Sigmoid colon (tissue), 7 donors: ENCODE measurements around the gene VAT1L. TPM values are rescaled to one million over a fixed set of nuclear protein-coding genes. Genes with fewer than 3 reads are reported as not detected.

Experiments used
- DNase-seq: peaks from one replicate; pipeline ENCODE4 v3.0.0-alpha.2; 2019
- H3K27ac ChIP-seq, 4 donors: fragments of 200-600 bp; sonication (generic); one replicate each; pipeline ENCODE4 v1.5.1; 2016 to 2019; ENCODE audit warnings: mild to moderate bottlenecking in 1 of 4
- H3K27me3 ChIP-seq, 3 donors: fragments of 200-600 bp; sonication (generic); one replicate each; pipeline ENCODE4 v1.5.1; 2019; ENCODE audit warnings: mild to moderate bottlenecking in 1 of 3
- H3K36me3 ChIP-seq, 4 donors: fragments of 200-600 bp; sonication (generic); one replicate each; pipeline ENCODE4 v1.5.1; 2016 to 2019
- H3K4me1 ChIP-seq, 4 donors: fragments of 200-600 bp; sonication (generic); one replicate each; pipeline ENCODE4 v1.5.1; 2017 to 2019
- H3K4me3 ChIP-seq, 4 donors: fragments of 200-600 bp; sonication (generic); one replicate each; pipeline ENCODE4 v1.5.1; 2017 to 2019; ENCODE audit warnings: mild to moderate bottlenecking in 2 of 4, moderate library complexity in 1 of 4
- H3K9me3 ChIP-seq, 4 donors: fragments of 200-600 bp in 3 of 4; sonication (generic) in 3 of 4; one replicate each; pipeline versions ENCODE4 v1.5.1 to v1.6.1; 2013 to 2019
- EP300 ChIP-seq, 4 donors: sonication (generic); formaldehyde crosslinking; IDR thresholded peaks; one replicate each; pipeline ENCODE4 v1.6.1; 2017; ENCODE audit warnings: antibody characterized with exemption in 4 of 4
- POLR2A ChIP-seq, 2 donors: fragments of 450-650 bp; IDR thresholded peaks; one replicate each; pipeline ENCODE4 v1.6.1; 2016; ENCODE audit warnings: antibody characterized with exemption in 2 of 2, mild to moderate bottlenecking in 2 of 2, moderate library complexity in 2 of 2
- POLR2AphosphoS5 ChIP-seq, 4 donors: sonication (generic); formaldehyde crosslinking; IDR thresholded peaks; one replicate each; pipeline ENCODE4 v1.6.1; 2017; ENCODE audit warnings: antibody characterized with exemption in 4 of 4
- WGBS, 2 donors: extraction: QIAGEN DNeasy Blood & Tissue Kit; methylation state at CpG; one replicate each; pipeline ENCODE4 v1.1.7; 2013; 5-methylcytosine and 5-hydroxymethylcytosine counted together
- intact Hi-C: fragments of 100-400 bp; cut with DNase I; formaldehyde crosslinking; loops from one replicate; pipeline ENCODE4 v1.15.1; 2023
- polyA plus RNA-seq, 3 donors: library from polyadenylated mRNA; stranded (reverse); fragments of 200-250 nt; gene quantifications; one replicate each; pipeline ENCODE4 v1.2.3, GENCODE V29; 2013
- total RNA-seq, 4 donors: library from RNA; depleted of rRNA; stranded (reverse); fragments of >200 nt; gene quantifications; one replicate each; pipeline ENCODE4 v1.1.0, GENCODE V29; 2016
- TF ChIP-seq, protein P1 (sequence below), 4 experiments: fragments of 450-650 bp in 3 of 4; fragments of 200-600 bp in 1 of 4; IDR thresholded peaks; one replicate each; pipeline ENCODE4 v1.5.1; 2016 to 2019; ENCODE audit warnings: antibody characterized with exemption in 4 of 4, mild to moderate bottlenecking in 3 of 4, moderate library complexity in 2 of 4
- donor health status: healthy with polysubstance abuse.
- donor health status: Bipolar disorder and iron deficiency.
- donor health status: healthy.

The VAT1L gene
- total and polyA plus RNA-seq, 7 donors: 0.60 to 6.4 (median 4.5) TPM

DNA sequence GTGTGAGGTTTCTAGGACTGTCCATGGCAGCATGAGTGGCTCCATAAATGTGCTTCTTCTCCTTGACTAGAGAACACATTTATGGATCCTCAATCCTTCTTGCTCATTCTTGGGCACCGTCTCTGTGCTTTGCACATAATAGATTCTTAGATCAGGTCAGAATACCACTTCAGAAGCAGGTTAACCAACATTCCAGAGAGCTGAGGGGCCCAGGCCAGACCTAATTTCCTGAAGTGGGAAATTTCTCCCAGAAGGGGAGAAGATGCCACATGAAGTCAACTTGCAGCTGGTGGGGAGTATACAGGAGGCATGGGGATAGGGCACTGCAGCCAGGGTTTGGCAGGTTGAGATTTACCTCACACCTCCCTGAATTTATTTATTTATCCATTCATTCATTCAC, 24.4 kb upstream of the VAT1L start:
- peak overlapping the region in 1 of 4 donors; percentile 37 for H3K27ac ChIP-seq
- H3K4me3 ChIP-seq: no peak overlapping the region
- peaks cover 0 to 12% (median 9%) of the 10 kb centered on the region in 4 donors for H3K4me1 ChIP-seq
- H3K27me3 ChIP-seq: no peaks in the 10 kb centered on the region
- no peaks in the 10 kb centered on the region for H3K36me3 ChIP-seq
- no peak for TF ChIP-seq EP300 (IDR thresholded peaks at IDR 0.05)
- TF ChIP-seq, protein P1, sequence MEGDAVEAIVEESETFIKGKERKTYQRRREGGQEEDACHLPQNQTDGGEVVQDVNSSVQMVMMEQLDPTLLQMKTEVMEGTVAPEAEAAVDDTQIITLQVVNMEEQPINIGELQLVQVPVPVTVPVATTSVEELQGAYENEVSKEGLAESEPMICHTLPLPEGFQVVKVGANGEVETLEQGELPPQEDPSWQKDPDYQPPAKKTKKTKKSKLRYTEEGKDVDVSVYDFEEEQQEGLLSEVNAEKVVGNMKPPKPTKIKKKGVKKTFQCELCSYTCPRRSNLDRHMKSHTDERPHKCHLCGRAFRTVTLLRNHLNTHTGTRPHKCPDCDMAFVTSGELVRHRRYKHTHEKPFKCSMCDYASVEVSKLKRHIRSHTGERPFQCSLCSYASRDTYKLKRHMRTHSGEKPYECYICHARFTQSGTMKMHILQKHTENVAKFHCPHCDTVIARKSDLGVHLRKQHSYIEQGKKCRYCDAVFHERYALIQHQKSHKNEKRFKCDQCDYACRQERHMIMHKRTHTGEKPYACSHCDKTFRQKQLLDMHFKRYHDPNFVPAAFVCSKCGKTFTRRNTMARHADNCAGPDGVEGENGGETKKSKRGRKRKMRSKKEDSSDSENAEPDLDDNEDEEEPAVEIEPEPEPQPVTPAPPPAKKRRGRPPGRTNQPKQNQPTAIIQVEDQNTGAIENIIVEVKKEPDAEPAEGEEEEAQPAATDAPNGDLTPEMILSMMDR (IDR thresholded peaks at IDR 0.05): no peak
- no peak for TF ChIP-seq POLR2A (IDR thresholded peaks at IDR 0.05)
- TF ChIP-seq POLR2AphosphoS5 (IDR thresholded peaks at IDR 0.05): no peak
- intact Hi-C loops: no loop called here
- no peaks in the 10 kb centered on the region for H3K9me3 ChIP-seq
- no peak for DNase-seq
- 77 to 84% methylated on average over 1 of the region's 1 CpG for WGBS, 2 donors

DNA sequence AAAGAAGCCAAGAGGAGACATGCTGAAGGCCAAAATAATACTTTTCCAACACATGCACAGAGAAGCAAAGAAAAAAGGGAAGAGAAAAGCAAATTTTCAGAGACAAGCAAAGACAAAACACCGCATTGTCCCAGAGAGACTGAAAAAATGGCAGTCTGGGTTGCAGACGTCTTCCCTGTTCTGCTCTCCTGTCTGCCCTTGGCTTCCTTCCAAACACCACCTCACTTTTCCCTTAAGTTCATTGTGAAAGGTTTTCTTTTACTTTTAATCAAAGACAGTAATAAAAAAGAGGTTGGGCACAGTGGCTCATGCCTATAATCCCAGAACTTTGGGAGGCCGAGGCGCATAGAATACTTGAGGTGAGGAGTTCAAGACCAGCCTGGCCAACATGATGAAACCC, 21.2 kb upstream of the VAT1L start:
- H3K4me3 ChIP-seq: no peak overlapping the region
- TF ChIP-seq, protein P1 (IDR thresholded peaks at IDR 0.05): no peak
- TF ChIP-seq POLR2A (IDR thresholded peaks at IDR 0.05) (no peak), POLR2AphosphoS5 (IDR thresholded peaks at IDR 0.05) (no peak), EP300 (IDR thresholded peaks at IDR 0.05) (no peak)
- WGBS, 2 donors: 71 to 76% methylated on average over 4 of the region's 4 CpGs
- peaks cover 0 to 12% (median 9%) of the 10 kb centered on the region in 4 donors for H3K4me1 ChIP-seq
- no peak for DNase-seq
- intact Hi-C loops: no loop called here
- H3K9me3 ChIP-seq: no peaks in the 10 kb centered on the region
- H3K36me3 ChIP-seq: no peaks in the 10 kb centered on the region
- no peak overlapping the region for H3K27ac ChIP-seq
- no peaks in the 10 kb centered on the region for H3K27me3 ChIP-seq

DNA sequence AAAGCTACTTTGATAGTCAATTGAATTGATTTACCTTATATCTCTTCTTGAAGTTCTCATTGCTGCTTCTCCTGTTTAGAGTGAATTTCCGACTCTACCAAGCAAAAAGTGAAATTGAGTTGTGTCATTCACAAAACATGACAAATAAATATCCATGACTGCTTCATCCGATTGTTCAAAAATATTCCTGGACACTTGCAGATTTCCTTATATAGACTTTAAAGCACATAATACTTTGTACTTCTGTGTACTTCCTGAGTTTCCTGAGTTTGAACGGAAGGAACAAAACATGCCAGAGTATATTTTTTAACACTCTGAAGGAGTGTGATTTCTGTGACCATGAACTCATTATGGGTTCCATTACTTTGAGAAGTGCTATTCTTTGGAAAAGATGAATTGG, 20.5 kb upstream of the VAT1L start:
- intact Hi-C loops: no loop called here
- peaks cover 0 to 12% (median 9%) of the 10 kb centered on the region in 4 donors for H3K4me1 ChIP-seq
- H3K9me3 ChIP-seq: no peaks in the 10 kb centered on the region
- no peak overlapping the region for H3K27ac ChIP-seq
- no peak for TF ChIP-seq POLR2A (IDR thresholded peaks at IDR 0.05)
- TF ChIP-seq, protein P1 (IDR thresholded peaks at IDR 0.05): no peak
- TF ChIP-seq EP300 (IDR thresholded peaks at IDR 0.05): no peak
- TF ChIP-seq POLR2AphosphoS5 (IDR thresholded peaks at IDR 0.05): no peak
- no peaks in the 10 kb centered on the region for H3K27me3 ChIP-seq
- H3K36me3 ChIP-seq: no peaks in the 10 kb centered on the region
- H3K4me3 ChIP-seq: no peak overlapping the region
- WGBS, 2 donors: 73 to 84% methylated on average over 3 of the region's 3 CpGs
- no peak for DNase-seq

DNA sequence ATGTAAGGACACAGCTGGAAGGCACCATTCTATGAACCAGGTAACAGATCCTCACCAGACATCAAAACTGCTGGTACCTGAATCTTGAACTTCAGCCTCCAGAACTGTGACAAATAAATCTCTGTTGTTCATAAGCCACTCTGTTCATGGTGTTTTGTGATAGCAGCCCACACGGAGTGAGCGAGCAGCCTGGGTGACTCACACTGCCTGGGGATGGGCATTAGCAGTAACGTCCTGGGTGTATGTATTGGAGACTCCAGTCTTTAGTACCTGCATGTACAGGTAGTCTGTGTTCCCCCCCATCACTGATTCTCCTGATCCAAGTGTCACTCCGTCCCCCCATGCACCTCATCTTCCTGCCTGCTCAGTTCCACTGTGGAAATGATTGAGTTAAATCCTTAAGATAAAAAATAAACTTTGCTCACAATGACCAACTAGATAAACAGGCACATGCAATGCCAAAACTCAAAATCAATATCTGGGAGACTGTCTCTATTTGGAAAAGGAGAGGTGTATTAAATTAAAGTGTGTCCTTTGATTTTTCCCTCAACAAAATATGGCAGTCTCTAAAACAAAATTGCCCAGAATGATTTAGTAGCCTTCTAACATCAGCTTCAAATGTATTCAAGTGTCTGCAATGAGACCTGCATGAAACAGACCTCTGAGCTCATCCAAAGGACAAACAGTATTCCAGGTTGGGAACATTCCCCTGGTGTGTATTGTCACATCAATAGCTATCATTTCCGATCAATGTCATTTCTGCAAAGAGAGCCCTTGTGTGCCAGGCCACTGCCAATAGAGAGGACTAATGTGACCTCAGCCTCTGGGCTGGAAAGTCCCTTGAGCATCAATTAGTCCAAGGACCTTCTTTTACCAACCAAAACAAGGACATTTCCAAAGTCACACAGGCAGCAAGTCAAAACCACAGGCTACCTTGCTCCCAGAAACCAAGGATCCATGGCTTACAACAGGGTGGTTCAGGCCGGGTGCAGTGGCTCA, 12.2 kb upstream of the VAT1L start:
- 82 to 89% methylated on average over 6 of the region's 6 CpGs for WGBS, 2 donors
- intact Hi-C loops: no loop called here
- Histone ChIP-seq H3K27ac (no peak overlapping the region), H3K36me3 (no peaks in the 10 kb centered on the region), H3K4me3 (no peak overlapping the region), H3K27me3 (no peaks in the 10 kb centered on the region), H3K4me1 (peaks cover 0 to 6% (median 0%) of the 10 kb centered on the region in 4 donors), H3K9me3 (no peaks in the 10 kb centered on the region)
- TF ChIP-seq, protein P1 (IDR thresholded peaks at IDR 0.05): no peak
- TF ChIP-seq EP300 (IDR thresholded peaks at IDR 0.05): no peak
- TF ChIP-seq POLR2AphosphoS5 (IDR thresholded peaks at IDR 0.05): no peak
- TF ChIP-seq POLR2A (IDR thresholded peaks at IDR 0.05): no peak
- no peak for DNase-seq
